ENCODE results near the gene NFKBIB. TPM values are rescaled to one million over a fixed set of nuclear protein-coding genes. Genes with fewer than 3 reads are reported as not detected.

NFKBIB gene
- total RNA-seq, 1 experiment from 2014 or later = 39.8 TPM

DNA sequence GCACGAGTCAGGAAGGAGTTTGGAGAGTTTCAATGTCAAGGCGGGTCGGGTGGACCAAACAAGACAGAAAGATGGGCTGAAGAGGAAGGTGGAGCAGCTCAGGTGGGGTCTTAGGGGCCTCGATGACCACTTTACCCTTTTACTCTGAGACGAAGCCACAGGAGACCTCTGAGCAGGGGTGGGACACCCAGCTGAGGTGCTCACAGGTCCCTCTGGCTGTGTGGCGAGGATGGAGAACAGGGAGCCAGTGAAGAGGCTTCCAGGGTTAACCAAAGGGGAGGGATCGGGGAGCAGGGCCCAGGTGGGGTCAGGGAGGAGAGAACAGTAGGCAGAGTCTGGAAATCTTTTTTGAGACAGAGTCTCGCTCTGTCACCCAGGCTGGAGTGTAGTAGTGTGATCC is 14.2 kb downstream of the NFKBIB start:
- Mint-ChIP-seq H3K27ac (no peak overlapping the region; the same call in 1 of the 2 replicates), H3K4me1 (no peaks in the 10 kb centered on the region; the same call in 1 of the 2 replicates), H3K36me3 (no peaks in the 10 kb centered on the region), H3K27me3 (ENCODE audit: low read depth) (peaks cover 10% of the 10 kb centered on the region), H3K9me3 (no peaks in the 10 kb centered on the region), H3K4me3 (no peak overlapping the region)
- TF ChIP-seq ZNF232 (CRISPR knock-in tag; IDR thresholded peaks at IDR 0.05) = no peak
- TF ChIP-seq FOXK1 (CRISPR knock-in tag; IDR thresholded peaks at IDR 0.05) = no peak
- no peak for TF ChIP-seq AFF4 (CRISPR knock-in tag; IDR thresholded peaks at IDR 0.05; ENCODE audit: borderline replicate concordance)
- TF ChIP-seq NFYB (CRISPR knock-in tag; conservative IDR thresholded peaks at IDR 0.05; ENCODE audit: low read depth) = no peak
- TF ChIP-seq OVOL2 (CRISPR knock-in tag; IDR thresholded peaks at IDR 0.05; ENCODE audit: borderline replicate concordance) = no peak
- TF ChIP-seq GABPB1 (CRISPR knock-in tag; IDR thresholded peaks at IDR 0.05) = no peak
- no peak for TF ChIP-seq ARID4B (CRISPR knock-in tag; IDR thresholded peaks at IDR 0.05; ENCODE audit: borderline replicate concordance)
- TF ChIP-seq RELA (CRISPR knock-in tag; IDR thresholded peaks at IDR 0.05; ENCODE audit: borderline replicate concordance) = no peak
- no peak for TF ChIP-seq MYBL2 (CRISPR knock-in tag; IDR thresholded peaks at IDR 0.05)
- TF ChIP-seq TEAD4 (CRISPR knock-in tag; IDR thresholded peaks at IDR 0.05) = no peak
- TF ChIP-seq ZBTB21 (CRISPR knock-in tag; IDR thresholded peaks at IDR 0.05; ENCODE audit: borderline replicate concordance) = no peak
- no peak for TF ChIP-seq EMX1 (CRISPR knock-in tag; IDR thresholded peaks at IDR 0.05)
- TF ChIP-seq ZNF121 (CRISPR knock-in tag; IDR thresholded peaks at IDR 0.05) = no peak
- TF ChIP-seq, protein P1, sequence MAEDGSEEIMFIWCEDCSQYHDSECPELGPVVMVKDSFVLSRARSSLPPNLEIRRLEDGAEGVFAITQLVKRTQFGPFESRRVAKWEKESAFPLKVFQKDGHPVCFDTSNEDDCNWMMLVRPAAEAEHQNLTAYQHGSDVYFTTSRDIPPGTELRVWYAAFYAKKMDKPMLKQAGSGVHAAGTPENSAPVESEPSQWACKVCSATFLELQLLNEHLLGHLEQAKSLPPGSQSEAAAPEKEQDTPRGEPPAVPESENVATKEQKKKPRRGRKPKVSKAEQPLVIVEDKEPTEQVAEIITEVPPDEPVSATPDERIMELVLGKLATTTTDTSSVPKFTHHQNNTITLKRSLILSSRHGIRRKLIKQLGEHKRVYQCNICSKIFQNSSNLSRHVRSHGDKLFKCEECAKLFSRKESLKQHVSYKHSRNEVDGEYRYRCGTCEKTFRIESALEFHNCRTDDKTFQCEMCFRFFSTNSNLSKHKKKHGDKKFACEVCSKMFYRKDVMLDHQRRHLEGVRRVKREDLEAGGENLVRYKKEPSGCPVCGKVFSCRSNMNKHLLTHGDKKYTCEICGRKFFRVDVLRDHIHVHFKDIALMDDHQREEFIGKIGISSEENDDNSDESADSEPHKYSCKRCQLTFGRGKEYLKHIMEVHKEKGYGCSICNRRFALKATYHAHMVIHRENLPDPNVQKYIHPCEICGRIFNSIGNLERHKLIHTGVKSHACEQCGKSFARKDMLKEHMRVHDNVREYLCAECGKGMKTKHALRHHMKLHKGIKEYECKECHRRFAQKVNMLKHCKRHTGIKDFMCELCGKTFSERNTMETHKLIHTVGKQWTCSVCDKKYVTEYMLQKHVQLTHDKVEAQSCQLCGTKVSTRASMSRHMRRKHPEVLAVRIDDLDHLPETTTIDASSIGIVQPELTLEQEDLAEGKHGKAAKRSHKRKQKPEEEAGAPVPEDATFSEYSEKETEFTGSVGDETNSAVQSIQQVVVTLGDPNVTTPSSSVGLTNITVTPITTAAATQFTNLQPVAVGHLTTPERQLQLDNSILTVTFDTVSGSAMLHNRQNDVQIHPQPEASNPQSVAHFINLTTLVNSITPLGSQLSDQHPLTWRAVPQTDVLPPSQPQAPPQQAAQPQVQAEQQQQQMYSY (CRISPR knock-in tag; IDR thresholded peaks at IDR 0.05) = no peak
- TF ChIP-seq MXD4 (CRISPR knock-in tag; IDR thresholded peaks at IDR 0.05; ENCODE audit: borderline replicate concordance) = no peak
- TF ChIP-seq, protein P2, sequence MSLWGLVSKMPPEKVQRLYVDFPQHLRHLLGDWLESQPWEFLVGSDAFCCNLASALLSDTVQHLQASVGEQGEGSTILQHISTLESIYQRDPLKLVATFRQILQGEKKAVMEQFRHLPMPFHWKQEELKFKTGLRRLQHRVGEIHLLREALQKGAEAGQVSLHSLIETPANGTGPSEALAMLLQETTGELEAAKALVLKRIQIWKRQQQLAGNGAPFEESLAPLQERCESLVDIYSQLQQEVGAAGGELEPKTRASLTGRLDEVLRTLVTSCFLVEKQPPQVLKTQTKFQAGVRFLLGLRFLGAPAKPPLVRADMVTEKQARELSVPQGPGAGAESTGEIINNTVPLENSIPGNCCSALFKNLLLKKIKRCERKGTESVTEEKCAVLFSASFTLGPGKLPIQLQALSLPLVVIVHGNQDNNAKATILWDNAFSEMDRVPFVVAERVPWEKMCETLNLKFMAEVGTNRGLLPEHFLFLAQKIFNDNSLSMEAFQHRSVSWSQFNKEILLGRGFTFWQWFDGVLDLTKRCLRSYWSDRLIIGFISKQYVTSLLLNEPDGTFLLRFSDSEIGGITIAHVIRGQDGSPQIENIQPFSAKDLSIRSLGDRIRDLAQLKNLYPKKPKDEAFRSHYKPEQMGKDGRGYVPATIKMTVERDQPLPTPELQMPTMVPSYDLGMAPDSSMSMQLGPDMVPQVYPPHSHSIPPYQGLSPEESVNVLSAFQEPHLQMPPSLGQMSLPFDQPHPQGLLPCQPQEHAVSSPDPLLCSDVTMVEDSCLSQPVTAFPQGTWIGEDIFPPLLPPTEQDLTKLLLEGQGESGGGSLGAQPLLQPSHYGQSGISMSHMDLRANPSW (CRISPR knock-in tag; conservative IDR thresholded peaks at IDR 0.05; ENCODE audit: low read depth) = no peak
- ChIA-PET CTCF (interaction anchor here (0.6 to 2.2 kb wide), 3 partner anchors 13 to 45 kb away, joined by 3 to 15 read pairs (median 4); partner anchors contain the start of genes MRPS12 and SARS2), POLR2A (no interaction called here)
- DNase-seq (ENCODE audit: low spot score) (no peak), ATAC-seq (no peak)

All from WTC11 (cell line).